MCF 10A (cell line): ENCODE results near the gene CEP85L. TPM values are rescaled to one million over a fixed set of nuclear protein-coding genes. Genes with fewer than 3 reads are reported as not detected.

Source experiments
- BruUV-seq: library from RNA; stranded (reverse); fragments of 400-500 nt; replicated peaks from 2 replicates; lab custom pipeline; 2021; lab: Mats Ljungman, UMichigan
- CTCF ChIA-PET: fragments of 300-600 bp; sonication (Branson Sonifier 250); formaldehyde crosslinking; extraction: SDS; loops from one replicate; lab custom pipeline; 2021; ENCODE audit warnings: antibody characterized with exemption, inconsistent platforms; lab: Yijun Ruan, JAX
- POLR2A ChIA-PET: fragments of 300-600, 350-650 bp; sonication (Branson Sonifier 250); formaldehyde crosslinking; extraction: SDS; loops from one replicate; lab custom pipeline; 2020; ENCODE audit warnings: antibody characterized with exemption, inconsistent platforms; lab: Yijun Ruan, JAX
- DNase-seq: peaks from one replicate; pipeline ENCODE4 v3.0.0-alpha.2; 2018; ENCODE audit not compliant: unreplicated experiment
- H3K27ac Mint-ChIP-seq: one replicate; pipeline ENCODE4 v1.8.0; 2022; ENCODE audit warnings: mild to moderate bottlenecking, low read depth, mixed read lengths; ENCODE audit not compliant: unreplicated experiment
- H3K27me3 Mint-ChIP-seq: one replicate; pipeline ENCODE4 v1.8.0; 2022; ENCODE audit warnings: mixed read lengths; ENCODE audit not compliant: insufficient read depth, unreplicated experiment
- H3K36me3 Mint-ChIP-seq: one replicate; pipeline ENCODE4 v1.8.0; 2022; ENCODE audit warnings: mild to moderate bottlenecking, moderate library complexity, mixed read lengths; ENCODE audit not compliant: insufficient read depth, unreplicated experiment
- H3K4me1 Mint-ChIP-seq: one replicate; pipeline ENCODE4 v1.8.0; 2022; ENCODE audit warnings: mixed read lengths; ENCODE audit not compliant: insufficient read depth, unreplicated experiment
- H3K4me3 Mint-ChIP-seq: one replicate; pipeline ENCODE4 v1.8.0; 2022; ENCODE audit warnings: mild to moderate bottlenecking, moderate library complexity, mixed read lengths; ENCODE audit not compliant: unreplicated experiment
- H3K9me3 Mint-ChIP-seq: one replicate; pipeline ENCODE4 v1.8.0; 2022; ENCODE audit warnings: mixed read lengths; ENCODE audit not compliant: unreplicated experiment
- CTCF ChIP-seq: fragments of 200-600 bp; IDR thresholded peaks from one replicate; pipeline ENCODE4 v1.8.0; 2022; ENCODE audit warnings: antibody characterized with exemption, mild to moderate bottlenecking; ENCODE audit not compliant: unreplicated experiment
- intact Hi-C: fragments of 100-400 bp; cut with micrococcal nuclease; formaldehyde crosslinking; loops from 2 replicates; pipeline ENCODE4 v1.14.1; 2022
- total RNA-seq: library from RNA; stranded (reverse); gene quantifications from 2 replicates; pipeline ENCODE4 v1.2.3, GENCODE V29; 2022

The CEP85L gene
- total RNA-seq, 1 experiment from 2014 or later: 8.4 TPM

- CTCF ChIA-PET: no interaction called here
- Mint-ChIP-seq H3K27ac (no peak overlapping the region), H3K9me3 (no peaks in the 10 kb centered on the region), H3K36me3 (no peaks in the 10 kb centered on the region), H3K27me3 (no peaks in the 10 kb centered on the region), H3K4me1 (peaks cover 10% of the 10 kb centered on the region), H3K4me3 (no peak overlapping the region)
- no peak for TF ChIP-seq CTCF
- POLR2A ChIA-PET: interaction anchor here (0.8 kb wide), 1 partner anchor 15 kb away, joined by 3 read pairs; no protein-coding TSS in a partner anchor
- intact Hi-C loops: no loop called here
- BruUV-seq: no TSS peak
- no peak for DNase-seq
Measured at GRCh38 chr6:118675225-118675624, 23.8 kb upstream of the CEP85L start.

GRCh38 chr6:118674772-118675171 is 23.4 kb upstream of the CEP85L start:
- CTCF ChIA-PET: interaction anchor here (0.7 kb wide), 1 partner anchor 127 kb away, joined by 3 read pairs; no protein-coding TSS in a partner anchor

GRCh38 chr6:118672678-118673077 is 21.3 kb upstream of the CEP85L start:
- Mint-ChIP-seq H3K36me3 (no peaks in the 10 kb centered on the region), H3K4me3 (no peak overlapping the region), H3K27me3 (no peaks in the 10 kb centered on the region), H3K9me3 (no peaks in the 10 kb centered on the region), H3K4me1 (peaks cover 7% of the 10 kb centered on the region), H3K27ac (no peak overlapping the region)
- ChIA-PET CTCF (interaction anchor here (0.6 to 1.2 kb wide), 3 partner anchors 37 to 290 kb away, joined by 3 read pairs; no protein-coding TSS in a partner anchor), POLR2A (no interaction called here)
- intact Hi-C loops: no loop called here
- TF ChIP-seq CTCF: no peak
- no peak for DNase-seq
- no TSS peak for BruUV-seq

More at GRCh38 chr6:118674772-118675171, 23.4 kb upstream of the CEP85L start:
- no peak for TF ChIP-seq CTCF
- no TSS peak for BruUV-seq
- peaks cover 10% of the 10 kb centered on the region for H3K4me1 Mint-ChIP-seq
- POLR2A ChIA-PET: no interaction called here
- intact Hi-C loops: no loop called here
- no peaks in the 10 kb centered on the region for H3K27me3 Mint-ChIP-seq
- no peak overlapping the region for H3K4me3 Mint-ChIP-seq
- H3K36me3 Mint-ChIP-seq: no peaks in the 10 kb centered on the region
- DNase-seq: no peak
- no peak overlapping the region for H3K27ac Mint-ChIP-seq
- H3K9me3 Mint-ChIP-seq: no peaks in the 10 kb centered on the region

GRCh38 chr6:118669561-118669960 is 18.2 kb upstream of the CEP85L start:
- Mint-ChIP-seq H3K4me1 (peaks cover 7% of the 10 kb centered on the region), H3K9me3 (no peaks in the 10 kb centered on the region), H3K4me3 (no peak overlapping the region), H3K27me3 (no peaks in the 10 kb centered on the region), H3K27ac (no peak overlapping the region), H3K36me3 (no peaks in the 10 kb centered on the region)
- no peak for TF ChIP-seq CTCF
- no TSS peak for BruUV-seq
- no peak for DNase-seq
- intact Hi-C loops: no loop called here
- ChIA-PET POLR2A (interaction anchor here (0.9 kb wide), 1 partner anchor 10 kb away, joined by 3 read pairs; no protein-coding TSS in a partner anchor), CTCF (no interaction called here)
